AG04449 (cell line): Measurements from ENCODE around the gene ANO9.

Experiments
- CTCF ChIA-PET: fragments of 350-600 bp; formaldehyde crosslinking; extraction: SDS; loops from one replicate; lab custom pipeline; 2021; ENCODE audit warnings: antibody characterized with exemption; lab: Yijun Ruan, JAX
- POLR2A ChIA-PET: fragments of 400-600, 350-600 bp; formaldehyde crosslinking; extraction: SDS; loops from one replicate; lab custom pipeline; 2020; ENCODE audit warnings: antibody characterized with exemption, inconsistent platforms; lab: Yijun Ruan, JAX
- DNase-seq: peaks from one replicate; pipeline ENCODE4 v3.0.0-alpha.2; 2010; ENCODE audit warnings: low read depth, low spot score
- H3K4me3 ChIP-seq: 2 replicates; pipeline ENCODE4 v1.5.1; 2011; ENCODE audit warnings: low read depth, mild to moderate bottlenecking, control low read depth, low read length
- CTCF ChIP-seq: IDR thresholded peaks from one replicate; pipeline ENCODE4 v1.5.1; 2011; ENCODE audit warnings: mild to moderate bottlenecking, moderate library complexity, low read length, control low read depth, inconsistent platforms; ENCODE audit not compliant: insufficient read depth; ENCODE audit errors: missing control alignments

Gene ANO9

GRCh38 chr11:434496-434895, 7.3 kb downstream of the ANO9 start:
- H3K4me3 ChIP-seq = no peak overlapping the region
- no peak for TF ChIP-seq CTCF
- ChIA-PET CTCF (no interaction called here), POLR2A (no interaction called here)
- DNase-seq = no peak

GRCh38 chr11:433641-434040, 8.2 kb downstream of the ANO9 start:
- no peak for TF ChIP-seq CTCF
- CTCF ChIA-PET = no interaction called here
- POLR2A ChIA-PET = no interaction called here
- no peak for DNase-seq
- H3K4me3 ChIP-seq = no peak overlapping the region

- H3K4me3 ChIP-seq = no peak overlapping the region
- no peak for DNase-seq
- CTCF ChIA-PET = no interaction called here
- POLR2A ChIA-PET = no interaction called here
- no peak for TF ChIP-seq CTCF
These were observed 8.7 kb downstream of the ANO9 start for GRCh38 chr11:433111-433510.

GRCh38 chr11:432501-433100, 9.2 kb downstream of the ANO9 start:
- no peak overlapping the region for H3K4me3 ChIP-seq
- no peak for TF ChIP-seq CTCF
- ChIA-PET POLR2A (no interaction called here), CTCF (no interaction called here)
- no peak for DNase-seq

GRCh38 chr11:431921-432320, 9.9 kb downstream of the ANO9 start:
- H3K4me3 ChIP-seq = no peak overlapping the region
- TF ChIP-seq CTCF = no peak
- CTCF ChIA-PET = no interaction called here
- POLR2A ChIA-PET = no interaction called here
- no peak for DNase-seq

- ChIA-PET POLR2A (no interaction called here), CTCF (no interaction called here)
These were observed 11.8 kb downstream of the ANO9 start for GRCh38 chr11:429931-430456.

More at GRCh38 chr11:429931-430456, 11.8 kb downstream of the ANO9 start:
- no peak for TF ChIP-seq CTCF
- DNase-seq = no peak
- H3K4me3 ChIP-seq = no peak overlapping the region
